ENCODE data around the gene KCTD15.

DNA sequence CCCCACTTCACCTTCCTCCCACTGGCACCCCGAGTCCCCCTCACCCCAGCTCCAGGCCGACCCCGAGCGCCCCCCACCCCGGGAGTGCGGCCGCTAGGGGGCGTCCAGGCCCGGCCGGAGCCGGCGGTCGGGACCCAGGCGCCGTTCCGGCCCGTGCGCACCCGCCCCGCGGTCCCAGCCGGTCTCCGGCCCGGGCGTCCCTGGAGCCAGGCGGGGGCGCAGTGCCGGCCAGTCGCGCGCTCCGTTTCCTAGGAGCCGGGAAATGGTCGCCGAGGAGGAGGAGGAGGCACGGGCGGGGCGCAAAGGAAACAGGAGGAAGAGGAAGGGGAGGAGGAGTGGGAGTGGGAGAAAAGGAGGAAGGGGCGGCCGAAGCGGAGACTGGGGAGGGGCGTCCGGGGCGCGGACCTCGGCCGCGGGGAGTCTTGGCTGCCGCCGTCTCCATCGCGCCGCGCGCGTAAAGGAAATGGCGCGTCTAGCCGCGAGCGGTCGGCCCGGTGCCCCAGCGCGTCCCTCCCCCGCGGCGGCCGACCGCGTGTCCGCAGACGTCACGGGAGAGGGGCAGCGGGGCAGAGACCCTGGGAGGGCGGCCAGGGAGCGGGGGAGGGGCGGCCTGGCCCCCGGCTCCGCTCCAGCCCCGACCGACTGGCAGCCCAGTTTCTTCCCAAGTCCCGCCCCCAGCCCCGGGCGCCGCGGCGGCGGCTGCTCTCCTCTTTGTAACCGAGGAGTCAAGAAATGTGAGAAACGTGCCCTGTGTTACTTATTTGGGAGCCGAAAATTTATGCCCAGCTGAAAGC is 1.1 kb upstream of the KCTD15 start:
- TF ChIP-seq POLR2A (IDR thresholded peaks at IDR 0.05; ENCODE audit: low read depth, low read length) (peak; percentile 81), JUN (IDR thresholded peaks at IDR 0.05; ENCODE audit: borderline replicate concordance, insufficient read depth, insufficient read length, low read depth) (no peak), EZH2 (IDR thresholded peaks at IDR 0.05; ENCODE audit: borderline replicate concordance, low read depth, low read length, severe bottlenecking) (no peak), FOS (IDR thresholded peaks at IDR 0.05; ENCODE audit: borderline replicate concordance, insufficient read depth, low read length) (no peak)
- TF ChIP-seq, protein P1, sequence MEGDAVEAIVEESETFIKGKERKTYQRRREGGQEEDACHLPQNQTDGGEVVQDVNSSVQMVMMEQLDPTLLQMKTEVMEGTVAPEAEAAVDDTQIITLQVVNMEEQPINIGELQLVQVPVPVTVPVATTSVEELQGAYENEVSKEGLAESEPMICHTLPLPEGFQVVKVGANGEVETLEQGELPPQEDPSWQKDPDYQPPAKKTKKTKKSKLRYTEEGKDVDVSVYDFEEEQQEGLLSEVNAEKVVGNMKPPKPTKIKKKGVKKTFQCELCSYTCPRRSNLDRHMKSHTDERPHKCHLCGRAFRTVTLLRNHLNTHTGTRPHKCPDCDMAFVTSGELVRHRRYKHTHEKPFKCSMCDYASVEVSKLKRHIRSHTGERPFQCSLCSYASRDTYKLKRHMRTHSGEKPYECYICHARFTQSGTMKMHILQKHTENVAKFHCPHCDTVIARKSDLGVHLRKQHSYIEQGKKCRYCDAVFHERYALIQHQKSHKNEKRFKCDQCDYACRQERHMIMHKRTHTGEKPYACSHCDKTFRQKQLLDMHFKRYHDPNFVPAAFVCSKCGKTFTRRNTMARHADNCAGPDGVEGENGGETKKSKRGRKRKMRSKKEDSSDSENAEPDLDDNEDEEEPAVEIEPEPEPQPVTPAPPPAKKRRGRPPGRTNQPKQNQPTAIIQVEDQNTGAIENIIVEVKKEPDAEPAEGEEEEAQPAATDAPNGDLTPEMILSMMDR (IDR thresholded peaks at IDR 0.05; ENCODE audit: extremely low read depth in 1 of 2, insufficient read depth in 1 of 2, low read depth in 1 of 2, low read length in 2 of 2) = peak; percentile 74 to 85
- TF ChIP-seq, protein P2, sequence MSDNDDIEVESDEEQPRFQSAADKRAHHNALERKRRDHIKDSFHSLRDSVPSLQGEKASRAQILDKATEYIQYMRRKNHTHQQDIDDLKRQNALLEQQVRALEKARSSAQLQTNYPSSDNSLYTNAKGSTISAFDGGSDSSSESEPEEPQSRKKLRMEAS (IDR thresholded peaks at IDR 0.05; ENCODE audit: insufficient read depth, insufficient read length) = no peak
